ENCODE measurements around the gene TMEM219.

GRCh38 chr16:29987371-29988085 lies 25.6 kb downstream of the TMEM219 start:
- TF ChIP-seq CTCF (IDR thresholded peaks at IDR 0.05; ENCODE audit: low read depth, low read length, missing input control) (no peak), MAX (IDR thresholded peaks at IDR 0.05) (no peak), GABPA (IDR thresholded peaks at IDR 0.05 in 1 of 2, conservative IDR thresholded peaks at IDR 0.05 in 1 of 2) (no peak), JUND (IDR thresholded peaks at IDR 0.05) (no peak), REST (IDR thresholded peaks at IDR 0.05) (no peak), FOXA1 (IDR thresholded peaks at IDR 0.05) (no peak), EGR1 (IDR thresholded peaks at IDR 0.05; ENCODE audit: low read depth in 2 of 2) (no peak)
